Head of caudate nucleus (tissue), 42 donors: ENCODE measurements around the gene MYADML2.

ENCODE experiments used
- DNase-seq, 42 donors: peaks; one replicate each; pipeline versions ENCODE4 v3.0.0 to v3.0.0-alpha.2; 2020 to 2021; ENCODE audit warnings: mixed read lengths in 7 of 42
- intact Hi-C: fragments of 100-400 bp; cut with DNase I; formaldehyde crosslinking; loops from one replicate; pipeline ENCODE4 v1.15.0; 2022

The MYADML2 gene

DNA sequence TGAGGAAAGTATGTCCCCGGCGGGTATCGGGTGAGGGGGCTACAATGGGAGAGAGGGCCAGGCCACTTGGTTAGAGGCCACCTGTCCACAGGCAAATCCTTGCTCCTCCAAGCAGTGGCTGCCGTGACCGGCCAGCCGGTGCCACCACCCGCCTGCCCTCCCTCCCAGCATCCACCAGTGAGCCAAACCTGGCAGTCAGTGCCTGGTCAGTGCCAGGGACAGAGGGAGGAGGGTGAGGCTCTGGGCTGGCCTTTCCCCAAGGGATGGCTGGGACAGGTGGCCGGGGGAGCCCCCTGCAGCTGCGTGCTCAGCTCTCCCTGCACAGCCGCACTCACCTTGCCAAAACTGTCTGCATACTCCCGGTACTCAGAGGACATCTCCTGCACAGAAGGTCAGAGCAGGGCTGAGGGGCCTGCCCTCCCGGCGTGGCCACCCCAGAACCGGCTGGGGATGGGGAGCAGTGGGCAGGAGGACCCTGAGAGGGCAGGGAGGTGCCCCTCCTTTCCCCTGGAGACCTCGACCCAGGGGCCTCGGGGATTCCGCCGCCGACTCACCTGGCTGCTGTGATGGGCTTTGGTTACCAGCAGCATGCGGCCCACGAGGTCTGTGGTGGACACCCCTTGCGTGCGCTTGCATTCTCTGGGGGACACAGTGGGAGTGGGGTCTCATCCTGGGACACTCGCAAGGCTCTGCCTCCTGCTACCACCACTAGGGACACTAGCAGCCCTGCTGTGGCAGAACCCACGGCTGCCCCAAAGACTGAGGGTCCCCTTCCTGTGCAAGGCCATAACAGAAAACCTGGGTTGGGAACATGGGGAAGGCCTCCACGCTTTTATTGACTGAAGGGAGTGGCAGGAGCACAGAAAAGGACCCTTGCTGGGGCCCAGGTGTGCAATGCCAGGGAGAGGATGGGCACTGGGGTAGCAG, 39.6 kb downstream of the MYADML2 start:
- intact Hi-C loops: no loop called here
- DNase-seq: no peak

DNA sequence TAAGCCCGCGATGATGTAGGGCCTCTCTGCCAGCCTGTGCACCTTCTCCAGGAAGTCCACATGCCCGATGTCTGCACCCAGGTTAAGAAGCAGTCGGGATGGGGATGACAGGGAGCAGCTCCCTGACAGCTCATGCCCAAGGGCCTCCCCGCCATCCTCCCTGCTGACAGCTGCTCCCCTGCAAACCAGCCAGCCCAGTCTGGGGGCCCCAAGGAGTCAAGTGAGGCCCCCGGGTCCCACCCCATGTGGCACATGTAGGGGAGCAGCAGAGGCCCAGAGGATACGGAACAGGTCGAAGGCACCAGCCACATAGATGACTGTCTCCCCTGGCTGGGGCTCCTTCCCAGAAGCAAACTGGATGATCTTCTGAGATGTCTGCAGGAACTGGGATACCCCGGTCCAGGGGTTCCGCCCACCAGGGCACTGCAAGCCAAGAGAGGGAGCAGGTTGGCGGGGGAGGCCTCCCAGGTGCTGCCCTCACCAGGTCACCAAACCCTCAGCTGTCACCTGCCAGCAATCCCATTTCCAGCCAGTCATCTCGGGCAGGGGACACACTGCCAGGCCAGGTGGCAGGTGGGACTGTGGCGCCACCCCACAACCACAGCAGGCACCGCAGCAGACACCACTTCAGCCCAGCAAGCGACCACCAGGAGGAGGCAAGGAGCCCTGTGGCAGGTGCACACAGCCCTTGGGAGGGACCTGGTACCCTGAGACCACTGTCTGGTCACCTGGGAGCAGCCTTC, 40.4 kb downstream of the MYADML2 start:
- intact Hi-C loops: no loop called here
- no peak for DNase-seq

DNA sequence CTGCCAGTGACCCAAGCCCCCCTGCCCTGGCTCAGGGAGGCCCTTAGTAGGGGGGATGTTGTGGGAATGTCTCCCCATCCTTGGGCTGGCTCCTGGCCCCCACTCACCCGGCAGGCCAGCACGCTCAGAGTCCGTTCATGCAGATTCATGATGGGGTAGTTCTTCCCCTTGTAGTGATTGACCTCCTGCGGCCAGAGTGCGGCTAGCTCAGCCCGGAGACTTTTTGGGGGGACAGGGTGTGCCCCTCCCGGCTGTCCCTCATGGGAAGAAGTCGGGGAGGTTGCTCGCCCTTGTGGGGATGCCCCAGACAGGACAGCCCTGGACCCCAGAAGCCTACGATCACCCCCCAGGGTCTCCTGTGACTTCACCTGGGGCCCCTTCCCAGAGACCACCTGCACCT, 41.0 kb downstream of the MYADML2 start:
- DNase-seq: no peak
- intact Hi-C loops: no loop called here

DNA sequence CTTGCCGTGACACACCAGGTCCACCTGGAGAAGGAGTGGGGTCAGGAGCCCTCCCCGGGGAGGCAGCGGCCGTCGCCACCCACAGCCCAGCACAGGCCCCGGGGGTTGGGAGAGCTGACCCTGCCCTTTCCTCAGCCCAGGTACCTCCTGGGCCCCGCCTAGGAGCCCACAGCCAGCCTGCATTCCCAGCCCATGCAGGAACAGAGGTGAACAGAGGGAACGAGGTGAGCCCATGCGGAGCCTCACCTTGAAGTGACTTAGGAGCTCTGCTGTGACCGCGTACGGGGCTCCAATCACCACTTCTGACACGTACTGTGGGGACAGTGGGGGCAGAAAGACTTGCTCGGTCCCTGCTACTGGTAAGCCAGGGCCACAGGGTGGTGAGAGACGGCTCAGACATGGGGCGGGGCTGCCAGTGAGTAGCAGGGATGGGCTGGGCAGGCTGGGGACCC, 41.6 kb downstream of the MYADML2 start:
- DNase-seq: no peak
- intact Hi-C loops: no loop called here

DNA sequence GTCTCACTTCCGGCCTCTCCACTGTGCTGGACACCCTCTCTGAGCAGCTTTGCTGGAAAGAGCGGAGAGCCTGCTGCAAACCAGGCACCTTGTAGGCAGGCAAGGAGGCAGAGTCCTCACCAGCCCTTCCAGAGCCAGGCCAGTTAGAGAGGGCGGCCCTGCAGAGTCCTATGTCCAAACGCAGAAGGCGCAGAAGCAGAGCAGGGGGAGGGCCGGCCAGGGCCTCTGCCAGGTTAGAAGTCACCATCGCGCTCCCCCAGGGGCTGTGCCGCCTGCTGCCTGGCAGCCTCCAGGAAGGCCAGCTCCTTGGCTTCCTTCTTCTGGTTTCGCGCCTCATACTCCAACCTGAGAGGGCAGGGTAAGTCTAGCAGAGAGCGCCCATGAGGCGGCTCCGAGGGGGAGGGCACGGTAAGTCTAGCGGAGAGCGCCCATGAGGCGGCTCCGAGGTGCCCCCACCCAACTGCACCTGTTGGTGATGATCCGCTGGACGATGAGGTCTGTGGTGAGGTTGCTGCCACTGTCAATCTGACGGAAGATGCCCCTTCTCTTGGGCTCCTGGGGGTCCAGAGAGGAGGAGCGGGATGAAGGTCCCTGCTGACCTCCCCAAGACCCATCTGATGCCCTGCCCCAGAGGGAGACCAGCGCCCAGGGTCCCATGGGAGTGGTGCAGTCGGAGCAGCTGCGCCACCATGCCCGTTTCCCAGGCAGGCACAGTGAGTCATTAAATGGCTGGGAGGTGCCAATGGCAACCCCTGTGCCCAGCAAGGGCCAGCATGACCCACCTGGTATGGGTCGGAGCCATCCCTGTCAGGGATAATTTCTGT, 42.2 kb downstream of the MYADML2 start:
- no peak for DNase-seq
- intact Hi-C loops: no loop called here

DNA sequence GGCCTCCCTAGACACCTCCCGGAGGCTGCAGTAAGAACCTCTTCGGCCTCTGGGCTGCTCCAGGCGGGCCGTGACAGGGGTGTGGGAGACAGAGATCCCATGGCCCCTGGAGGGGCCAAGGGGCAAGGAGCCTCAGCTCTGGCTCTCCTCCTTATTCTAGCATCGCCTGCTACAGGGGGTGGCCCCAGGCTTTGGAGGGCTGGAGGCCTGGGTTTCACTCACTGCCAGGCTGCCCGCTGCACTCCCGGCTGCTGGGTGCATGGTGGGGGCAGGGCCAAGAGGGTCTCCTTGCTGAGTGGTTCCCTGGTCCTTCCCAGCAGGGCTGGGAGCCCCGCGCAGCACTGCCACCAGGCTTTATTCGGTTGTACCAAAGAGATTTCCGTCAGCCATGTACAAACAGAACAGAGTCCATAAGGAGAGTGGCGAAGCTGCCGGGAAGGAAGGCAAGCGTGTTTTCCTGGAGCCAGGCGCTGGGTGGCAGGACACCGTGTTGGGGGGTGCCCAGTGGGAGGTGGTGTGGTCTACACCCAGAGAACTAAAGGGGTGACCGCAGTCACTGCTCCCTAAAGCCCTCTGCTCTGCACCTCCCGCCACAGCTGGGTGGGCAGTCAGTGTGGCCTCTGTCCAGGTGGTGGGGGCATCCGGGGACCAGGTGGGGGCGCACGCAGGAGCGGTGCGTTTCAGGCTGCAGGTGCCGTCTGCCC, 43.0 kb downstream of the MYADML2 start:
- no peak for DNase-seq
- intact Hi-C loops: no loop called here

DNA sequence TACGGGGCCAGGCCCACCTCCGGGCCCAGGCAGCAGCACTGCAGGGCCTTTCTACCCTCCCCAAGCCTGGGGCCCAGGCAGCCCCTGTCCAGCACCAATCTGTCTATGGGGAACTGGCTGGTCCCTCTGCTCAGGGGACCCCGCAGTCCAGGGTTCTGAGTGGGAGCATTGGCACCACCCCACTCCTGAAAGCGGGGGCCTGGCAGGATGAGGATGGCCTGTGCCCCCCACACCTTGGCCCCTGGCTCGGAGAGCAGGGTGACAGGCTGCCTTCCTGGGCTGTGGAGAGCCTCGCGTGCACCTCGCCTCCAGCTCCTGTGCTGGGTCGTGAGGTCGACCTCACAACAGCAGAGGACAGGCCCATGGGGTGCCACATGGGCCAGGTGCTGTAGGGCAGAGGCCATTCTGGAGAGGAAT, 43.6 kb downstream of the MYADML2 start:
- no peak for DNase-seq
- intact Hi-C loops: no loop called here

DNA sequence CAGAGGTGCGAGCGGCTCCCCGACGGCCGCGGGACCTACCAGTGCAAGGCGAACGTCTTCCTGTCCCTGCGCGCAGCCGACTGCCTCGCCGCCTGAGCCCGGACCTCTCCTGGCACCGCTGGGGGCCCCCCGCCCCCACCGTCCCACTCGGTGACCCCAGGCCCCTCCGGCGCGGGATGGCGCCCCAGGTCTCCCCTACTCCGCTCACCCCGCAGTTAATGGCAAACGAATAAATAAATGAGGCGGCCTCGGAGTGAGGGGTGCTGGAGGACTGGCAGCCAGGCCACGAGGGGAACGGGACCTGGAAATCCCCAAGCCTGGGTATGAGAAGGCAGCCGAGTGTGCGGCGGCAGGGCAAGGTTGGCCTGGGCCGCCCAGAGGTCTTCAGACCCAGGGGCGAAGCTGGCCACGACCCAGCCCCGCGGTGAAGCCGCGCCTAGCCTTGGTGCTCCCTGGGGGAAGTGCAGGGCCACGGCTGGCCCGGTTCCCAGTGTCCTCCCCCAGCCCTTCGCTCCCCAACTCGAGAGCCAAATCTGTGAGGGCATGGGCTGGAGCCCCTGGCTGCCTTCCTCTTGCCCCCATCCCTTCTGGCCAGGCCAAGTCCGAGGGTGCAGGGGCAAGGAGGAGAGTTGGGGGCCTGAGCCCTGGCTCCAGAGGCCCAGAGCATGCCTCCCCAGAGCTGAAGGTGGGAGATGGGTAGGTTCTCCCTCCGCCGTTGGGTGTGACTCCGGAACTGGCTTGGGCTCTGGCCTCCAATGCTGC, 44.2 kb downstream of the MYADML2 start:
- intact Hi-C loops: no loop called here
- DNase-seq: peak in 1 of 42 donors; percentile 18

DNA sequence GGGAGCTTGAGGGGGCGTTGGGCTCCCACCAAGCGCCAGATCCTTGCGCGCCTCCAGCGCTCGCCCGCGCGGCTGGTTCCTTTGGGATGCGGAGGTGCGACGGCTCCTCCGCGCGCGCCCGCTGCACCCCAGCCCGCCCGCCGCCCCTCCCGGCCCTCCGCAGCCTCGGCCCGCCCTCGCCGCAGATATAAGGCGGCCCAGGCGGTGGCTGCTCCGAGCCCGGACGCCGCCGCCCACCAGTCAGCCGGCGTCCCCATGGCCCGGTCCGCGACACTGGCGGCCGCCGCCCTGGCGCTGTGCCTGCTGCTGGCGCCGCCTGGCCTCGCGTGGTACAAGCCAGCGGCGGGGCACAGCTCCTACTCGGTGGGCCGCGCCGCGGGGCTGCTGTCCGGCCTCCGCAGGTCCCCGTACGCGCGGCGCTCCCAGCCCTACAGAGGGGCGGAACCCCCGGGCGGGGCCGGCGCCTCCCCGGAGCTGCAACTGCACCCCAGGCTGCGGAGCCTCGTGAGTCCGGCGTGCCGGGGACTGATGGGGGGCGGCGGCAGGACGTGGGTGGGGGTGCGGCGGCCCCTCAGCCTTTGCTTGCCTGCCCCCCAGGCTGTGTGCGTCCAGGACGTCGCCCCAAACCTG, 44.9 kb downstream of the MYADML2 start, which contains the start of gene NPB:
Gene NPB, plus strand, starts transcription at position 216 of the 630 bp plus-strand sequence. Its CDS starts 40 bp downstream, at position 256.
- peak in 22 of 42 donors; percentile 27 to 69 (median 42) for DNase-seq

DNA sequence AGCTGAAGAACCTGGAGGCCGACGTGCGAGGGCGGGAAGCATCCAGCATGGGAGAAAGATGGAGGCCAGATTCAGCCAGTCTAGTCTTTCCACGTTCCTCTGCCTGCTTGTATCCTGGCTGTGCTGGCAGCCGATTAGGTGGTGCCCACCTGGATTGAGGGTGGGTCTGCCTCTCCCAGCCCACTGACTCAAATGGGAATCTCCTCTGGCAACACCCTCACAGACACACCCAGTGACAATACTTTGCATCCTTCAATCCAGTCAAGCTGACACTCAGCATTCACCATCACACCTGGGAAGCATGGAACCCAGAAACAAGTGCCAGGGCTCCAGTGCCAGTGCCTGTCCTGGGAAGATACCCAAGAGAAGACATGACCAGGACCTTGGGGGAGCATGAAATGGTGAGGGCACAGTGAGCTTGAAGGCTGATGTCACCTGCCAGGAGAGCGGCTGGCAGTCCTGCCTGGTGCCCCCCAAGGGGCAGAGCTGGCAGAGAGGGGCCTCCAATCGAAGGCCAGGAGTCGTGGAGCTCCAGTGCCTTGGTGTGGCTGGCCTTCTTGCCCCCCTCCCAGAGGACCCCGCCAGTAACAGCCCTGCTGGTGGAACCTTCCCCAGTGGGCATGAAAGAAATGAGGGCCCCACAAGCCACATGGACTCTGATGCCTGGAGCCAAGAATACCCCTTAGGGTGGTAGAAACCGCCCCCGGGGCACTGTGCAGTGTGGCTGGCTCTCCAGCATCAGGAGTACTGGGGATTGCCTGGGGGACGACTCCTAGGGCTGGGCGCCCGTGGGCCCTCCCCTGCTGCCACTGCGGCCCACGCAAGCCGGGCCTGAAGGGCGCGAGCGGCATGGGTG, 45.6 kb downstream of the MYADML2 start:
- no peak for DNase-seq
- intact Hi-C loops: no loop called here

More for the DNA sequence above, 44.9 kb downstream of the MYADML2 start, which contains the start of gene NPB:
- intact Hi-C loops: no loop called here

DNA sequence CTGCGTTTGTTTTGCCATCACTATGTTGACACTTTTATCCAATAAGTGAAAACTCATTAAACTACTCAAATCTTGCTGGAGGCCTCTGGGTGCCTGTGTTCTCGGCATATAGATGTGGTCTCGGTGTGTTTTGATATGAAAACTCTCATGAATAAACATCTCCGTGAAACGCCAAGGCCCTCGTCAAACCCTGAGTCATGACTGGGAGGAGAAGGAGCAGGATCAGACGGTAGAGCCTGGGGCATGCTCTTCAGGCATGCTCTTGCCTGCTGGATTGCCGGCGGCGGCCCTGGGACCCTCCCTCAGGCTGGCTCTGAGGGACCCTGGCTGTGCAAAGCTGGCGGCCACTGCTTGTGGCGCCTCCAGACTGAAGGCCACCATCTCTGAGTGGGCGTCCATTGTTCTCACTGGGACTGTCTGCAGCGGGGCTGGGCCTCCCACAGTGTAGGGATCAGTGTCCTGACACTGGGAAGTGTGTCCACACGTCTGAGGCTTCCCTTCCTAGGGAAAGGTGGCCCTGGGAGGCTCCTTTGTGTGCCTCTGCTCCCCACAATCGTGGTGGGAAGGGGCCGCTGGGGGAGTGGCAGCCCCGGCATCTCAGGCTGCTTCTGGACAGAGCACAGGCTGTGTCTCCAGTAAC, 46.7 kb downstream of the MYADML2 start:
- DNase-seq: no peak
- intact Hi-C loops: no loop called here

DNA sequence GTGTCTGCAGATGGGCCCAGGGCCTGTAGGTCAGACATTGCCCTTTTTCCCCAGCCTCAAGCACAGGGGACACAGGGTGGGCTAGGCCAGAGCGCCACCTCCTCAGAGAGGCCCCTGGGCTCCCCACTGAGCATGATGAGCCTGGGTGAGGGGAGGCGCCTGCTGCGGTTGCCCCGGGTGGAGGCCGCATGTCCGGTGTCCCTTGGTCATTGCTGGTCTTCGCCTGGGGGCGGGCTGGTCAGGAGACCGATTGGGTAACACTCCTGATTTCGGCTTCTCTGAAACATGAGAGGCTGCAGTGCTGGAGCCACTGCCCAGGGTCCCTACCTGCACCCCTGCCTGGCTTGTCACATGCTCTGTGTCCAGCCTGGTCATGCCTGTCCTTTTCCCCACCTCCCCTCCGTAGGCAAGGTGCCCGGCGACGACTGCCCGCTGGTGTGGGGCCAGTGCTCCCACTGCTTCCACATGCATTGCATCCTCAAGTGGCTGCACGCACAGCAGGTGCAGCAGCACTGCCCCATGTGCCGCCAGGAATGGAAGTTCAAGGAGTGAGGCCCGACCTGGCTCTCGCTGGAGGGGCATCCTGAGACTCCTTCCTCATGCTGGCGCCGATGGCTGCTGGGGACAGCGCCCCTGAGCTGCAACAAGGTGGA, 47.4 kb downstream of the MYADML2 start:
- intact Hi-C loops: no loop called here
- no peak for DNase-seq

DNA sequence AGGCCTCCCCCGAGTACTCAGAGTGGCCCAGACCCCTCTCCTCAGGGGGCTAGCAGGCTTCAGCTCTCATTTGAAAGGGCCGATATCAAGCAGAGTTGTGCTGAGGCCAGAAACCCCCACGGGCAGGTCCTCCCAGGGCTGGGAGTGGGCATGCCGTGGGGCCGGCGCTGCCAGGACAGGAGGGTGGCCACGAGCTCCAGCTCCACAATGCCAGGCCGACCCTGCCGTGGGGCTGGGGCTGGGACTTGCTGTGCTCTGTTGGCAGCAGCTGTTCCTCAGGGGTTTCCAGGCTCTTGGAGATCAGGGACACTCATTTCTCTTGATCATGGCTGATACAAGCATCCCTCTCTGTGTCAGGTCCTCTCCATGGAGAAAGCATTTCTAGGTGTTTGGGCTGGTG, 48.1 kb downstream of the MYADML2 start:
- intact Hi-C loops: no loop called here
- DNase-seq: no peak

DNA sequence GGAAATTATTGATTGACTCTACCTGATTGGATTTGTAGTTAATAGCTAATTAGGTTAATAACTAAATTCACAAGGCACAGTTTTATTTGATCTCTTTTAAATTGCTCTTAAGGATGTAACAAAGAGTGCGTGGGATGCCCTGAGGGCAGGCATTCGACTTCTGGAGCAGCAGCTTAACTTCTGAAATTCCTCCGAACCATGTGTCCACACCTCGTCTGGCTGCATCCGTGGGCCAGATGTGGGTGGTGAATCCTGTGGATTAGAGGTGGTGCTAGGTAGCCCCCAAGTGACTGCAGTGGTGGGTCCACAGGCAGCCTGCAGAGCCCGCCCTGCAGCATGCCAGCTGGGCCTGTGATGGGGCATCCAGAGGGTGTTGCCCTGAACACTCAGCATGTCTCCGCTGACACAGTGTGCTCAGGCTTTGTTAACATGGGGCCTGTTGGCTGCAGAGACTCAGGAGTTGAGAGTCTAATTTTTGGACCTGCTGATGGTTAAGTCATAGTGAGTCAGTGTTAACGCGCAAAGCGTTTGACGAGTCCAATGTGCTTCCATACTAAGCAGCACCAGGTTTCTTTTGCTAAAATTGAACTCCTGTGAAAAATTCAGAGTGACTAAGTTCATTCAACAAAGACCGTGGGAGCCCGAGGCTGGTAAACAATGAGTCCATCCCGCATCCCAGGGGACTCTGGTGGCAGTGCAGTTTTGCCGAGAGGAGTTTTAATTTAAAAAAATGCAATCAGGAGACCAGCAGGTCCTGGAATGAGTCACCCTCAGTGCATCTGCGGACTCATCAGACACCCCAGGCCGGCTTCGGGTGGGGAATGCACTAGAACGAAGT, 48.8 kb downstream of the MYADML2 start:
- intact Hi-C loops: no loop called here
- DNase-seq: peak in 1 of 42 donors; percentile 32

DNA sequence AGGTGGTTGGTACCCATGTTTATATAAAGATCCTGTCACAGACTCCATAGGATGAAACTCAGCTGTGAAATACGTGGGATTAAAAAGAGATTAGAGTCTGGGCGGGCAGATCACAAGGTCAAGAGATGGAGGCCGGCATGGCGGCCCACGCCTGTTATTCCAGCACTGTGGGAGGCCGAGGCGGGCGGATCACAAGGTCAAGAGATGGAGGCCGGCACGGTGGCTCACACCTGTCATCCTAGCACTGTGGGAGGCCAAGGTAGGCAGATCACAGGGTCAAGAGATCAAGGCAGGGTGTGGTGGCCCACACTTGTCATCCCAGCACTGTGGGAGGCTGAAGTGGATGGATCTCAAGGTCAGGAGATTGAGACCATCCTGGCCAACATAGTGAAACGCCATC, 51.6 kb downstream of the MYADML2 start:
- intact Hi-C loops: no loop called here
- no peak for DNase-seq
